ENCODE results near the gene FGF8. TPM values are rescaled to one million over a fixed set of nuclear protein-coding genes. Genes with fewer than 3 reads are reported as not detected.

The FGF8 gene
- total and polyA plus RNA-seq, 9 of the 15 experiments (the other 6 are each of a cell fraction or from before 2014, with no cell fraction given): 0.13 to 0.82 (median 0.37) TPM; not detected in 5

Other genes starting within 250 kb of the FGF8 start
- 10.9 and 11.7 TPM in 2 replicates for gene POLL, start 187.9 kb downstream of the FGF8 start, total RNA-seq (2014; rRNA removed)
- gene POLL, start 187.9 kb downstream of the FGF8 start, total RNA-seq (2014; rRNA removed; fragmentation: Illumina TruSeq; extraction: Trizol): 5.4 and 6.4 TPM in 2 replicates
- 6.9 and 8.4 TPM in 2 replicates for gene POLL, start 187.9 kb downstream of the FGF8 start, total RNA-seq (2015; rRNA removed; fragmentation: Illumina TruSeq; extraction: Trizol)
- gene POLL, start 187.9 kb downstream of the FGF8 start, total RNA-seq (2021): 16.9 and 18.7 TPM in 2 replicates
- 13.7 and 21.8 TPM in 2 replicates for gene POLL, start 187.9 kb downstream of the FGF8 start, polyA plus RNA-seq (2011; rRNA removed)
- 13.3 and 14.2 TPM in 2 replicates for gene POLL, start 187.9 kb downstream of the FGF8 start, polyA plus RNA-seq (2014; fragmentation: Illumina TruSeq; extraction: Trizol)
- 1 to 10 TPM; 1.2 to 2.1 TPM for gene POLL, start 187.9 kb downstream of the FGF8 start, polyA plus RNA-seq (2014; fragmentation: Nextera tagmentation; extraction: Ambion mirVana)
- gene POLL, start 187.9 kb downstream of the FGF8 start, polyA plus RNA-seq (2014; rRNA removed): 13.3 and 16.1 TPM in 2 replicates
- gene DPCD, start 187.8 kb downstream of the FGF8 start, total RNA-seq (2014; rRNA removed): 17.2 and 19.6 TPM in 2 replicates
- gene DPCD, start 187.8 kb downstream of the FGF8 start, total RNA-seq (2014; rRNA removed; fragmentation: Illumina TruSeq; extraction: Trizol): 15.0 and 15.7 TPM in 2 replicates
- 15.5 and 19.4 TPM in 2 replicates for gene DPCD, start 187.8 kb downstream of the FGF8 start, total RNA-seq (2015; rRNA removed; fragmentation: Illumina TruSeq; extraction: Trizol)
- 10.0 and 12.1 TPM in 2 replicates for gene DPCD, start 187.8 kb downstream of the FGF8 start, total RNA-seq (2021)
- gene DPCD, start 187.8 kb downstream of the FGF8 start, polyA plus RNA-seq (2011; rRNA removed): 35.1 and 44.5 TPM in 2 replicates
- gene DPCD, start 187.8 kb downstream of the FGF8 start, polyA plus RNA-seq (2014; fragmentation: Illumina TruSeq; extraction: Trizol): 18.8 and 20.0 TPM in 2 replicates
- gene DPCD, start 187.8 kb downstream of the FGF8 start, polyA plus RNA-seq (2014; fragmentation: Nextera tagmentation; extraction: Ambion mirVana): 10 to 100 TPM; 37.6 to 45.2 TPM
- 20.3 and 25.2 TPM in 2 replicates for gene DPCD, start 187.8 kb downstream of the FGF8 start, polyA plus RNA-seq (2014; rRNA removed)
- gene FBXW4, start 80.9 kb downstream of the FGF8 start, total RNA-seq (2014; rRNA removed): 7.4 and 7.9 TPM in 2 replicates
- gene FBXW4, start 80.9 kb downstream of the FGF8 start, total RNA-seq (2014; rRNA removed; fragmentation: Illumina TruSeq; extraction: Trizol): 3.7 and 4.3 TPM in 2 replicates
- 4.8 and 5.4 TPM in 2 replicates for gene FBXW4, start 80.9 kb downstream of the FGF8 start, total RNA-seq (2015; rRNA removed; fragmentation: Illumina TruSeq; extraction: Trizol)
- 6.9 and 8.1 TPM in 2 replicates for gene FBXW4, start 80.9 kb downstream of the FGF8 start, total RNA-seq (2021)
- gene FBXW4, start 80.9 kb downstream of the FGF8 start, polyA plus RNA-seq (2011; rRNA removed): 10.6 and 11.6 TPM in 2 replicates
- gene FBXW4, start 80.9 kb downstream of the FGF8 start, polyA plus RNA-seq (2014; fragmentation: Illumina TruSeq; extraction: Trizol): 7.2 and 8.5 TPM in 2 replicates
- gene FBXW4, start 80.9 kb downstream of the FGF8 start, polyA plus RNA-seq (2014; fragmentation: Nextera tagmentation; extraction: Ambion mirVana): 1 to 10 TPM; 1.0 to 1.2 TPM
- 4.7 and 10.9 TPM in 2 replicates for gene FBXW4, start 80.9 kb downstream of the FGF8 start, polyA plus RNA-seq (2014; rRNA removed)
- 171 and 204 TPM in 2 replicates for gene NPM3, start 7.3 kb upstream of the FGF8 start, total RNA-seq (2014; rRNA removed)
- 85.8 and 114 TPM in 2 replicates for gene NPM3, start 7.3 kb upstream of the FGF8 start, total RNA-seq (2014; rRNA removed; fragmentation: Illumina TruSeq; extraction: Trizol)
- 108 and 112 TPM in 2 replicates for gene NPM3, start 7.3 kb upstream of the FGF8 start, total RNA-seq (2015; rRNA removed; fragmentation: Illumina TruSeq; extraction: Trizol)
- gene NPM3, start 7.3 kb upstream of the FGF8 start, total RNA-seq (2021): 147 and 148 TPM in 2 replicates
- gene NPM3, start 7.3 kb upstream of the FGF8 start, polyA plus RNA-seq (2011; rRNA removed): 88.9 and 97.4 TPM in 2 replicates
- gene NPM3, start 7.3 kb upstream of the FGF8 start, polyA plus RNA-seq (2014; fragmentation: Illumina TruSeq; extraction: Trizol): 204 and 239 TPM in 2 replicates
- 10 to 100 TPM; 15.2 to 54.4 TPM for gene NPM3, start 7.3 kb upstream of the FGF8 start, polyA plus RNA-seq (2014; fragmentation: Nextera tagmentation; extraction: Ambion mirVana)
- gene NPM3, start 7.3 kb upstream of the FGF8 start, polyA plus RNA-seq (2014; rRNA removed): 161 and 168 TPM in 2 replicates
- 47.5 and 51.3 TPM in 2 replicates for gene OGA, start 42.3 kb upstream of the FGF8 start, total RNA-seq (2014; rRNA removed)
- gene OGA, start 42.3 kb upstream of the FGF8 start, total RNA-seq (2014; rRNA removed; fragmentation: Illumina TruSeq; extraction: Trizol): 67.1 and 72.2 TPM in 2 replicates
- gene OGA, start 42.3 kb upstream of the FGF8 start, total RNA-seq (2015; rRNA removed; fragmentation: Illumina TruSeq; extraction: Trizol): 58.4 and 60.7 TPM in 2 replicates
- 41.6 and 54.3 TPM in 2 replicates for gene OGA, start 42.3 kb upstream of the FGF8 start, total RNA-seq (2021)
- 73.5 and 79.9 TPM in 2 replicates for gene OGA, start 42.3 kb upstream of the FGF8 start, polyA plus RNA-seq (2011; rRNA removed)
- 61.1 and 61.2 TPM in 2 replicates for gene OGA, start 42.3 kb upstream of the FGF8 start, polyA plus RNA-seq (2014; fragmentation: Illumina TruSeq; extraction: Trizol)
- gene OGA, start 42.3 kb upstream of the FGF8 start, polyA plus RNA-seq (2014; fragmentation: Nextera tagmentation; extraction: Ambion mirVana): 10 to 100 TPM; 13.5 to 18.6 TPM
- 59.5 and 61.8 TPM in 2 replicates for gene OGA, start 42.3 kb upstream of the FGF8 start, polyA plus RNA-seq (2014; rRNA removed)
- gene KCNIP2, start 67.7 kb upstream of the FGF8 start, total RNA-seq (2014; rRNA removed): 2.9 and 4.2 TPM in 2 replicates
- gene KCNIP2, start 67.7 kb upstream of the FGF8 start, total RNA-seq (2014; rRNA removed; fragmentation: Illumina TruSeq; extraction: Trizol): 2.9 and 4.0 TPM in 2 replicates
- gene KCNIP2, start 67.7 kb upstream of the FGF8 start, total RNA-seq (2015; rRNA removed; fragmentation: Illumina TruSeq; extraction: Trizol): 3.2 and 4.1 TPM in 2 replicates
- gene KCNIP2, start 67.7 kb upstream of the FGF8 start, total RNA-seq (2021): 4.8 and 7.6 TPM in 2 replicates
- gene KCNIP2, start 67.7 kb upstream of the FGF8 start, polyA plus RNA-seq (2011; rRNA removed): 7.1 and 9.5 TPM in 2 replicates
- 6.3 and 7.9 TPM in 2 replicates for gene KCNIP2, start 67.7 kb upstream of the FGF8 start, polyA plus RNA-seq (2014; fragmentation: Illumina TruSeq; extraction: Trizol)
- gene KCNIP2, start 67.7 kb upstream of the FGF8 start, polyA plus RNA-seq (2014; fragmentation: Nextera tagmentation; extraction: Ambion mirVana): 1 to 10 TPM; 2.5 to 3.2 TPM
- gene KCNIP2, start 67.7 kb upstream of the FGF8 start, polyA plus RNA-seq (2014; rRNA removed): 6.2 and 6.6 TPM in 2 replicates

Data from K562 (cell line).